ENCODE data around the gene EPB41L5.

EPB41L5 gene

DNA sequence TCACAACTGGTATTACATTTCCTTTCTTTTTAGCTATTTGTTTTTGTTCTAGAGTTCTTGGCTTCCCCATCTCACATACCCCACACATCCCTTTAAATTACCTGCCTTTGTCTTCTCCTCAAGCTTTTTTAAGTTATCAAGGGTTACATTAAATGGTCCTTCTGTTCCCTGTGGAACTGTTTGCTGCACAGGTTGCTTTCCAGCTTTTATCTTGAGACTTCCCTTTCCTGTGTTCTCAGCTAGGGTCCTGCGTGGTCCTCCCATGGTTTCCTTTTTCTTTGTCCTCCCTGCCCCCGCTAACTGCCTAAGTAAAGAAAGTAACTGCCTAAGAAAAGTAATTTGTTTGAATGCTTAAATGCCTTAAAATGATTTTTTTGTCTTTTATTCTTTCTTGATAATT is 66.8 kb downstream of the EPB41L5 start:
- H3K27ac ChIP-seq = no peak overlapping the region
- TF ChIP-seq, protein P1, sequence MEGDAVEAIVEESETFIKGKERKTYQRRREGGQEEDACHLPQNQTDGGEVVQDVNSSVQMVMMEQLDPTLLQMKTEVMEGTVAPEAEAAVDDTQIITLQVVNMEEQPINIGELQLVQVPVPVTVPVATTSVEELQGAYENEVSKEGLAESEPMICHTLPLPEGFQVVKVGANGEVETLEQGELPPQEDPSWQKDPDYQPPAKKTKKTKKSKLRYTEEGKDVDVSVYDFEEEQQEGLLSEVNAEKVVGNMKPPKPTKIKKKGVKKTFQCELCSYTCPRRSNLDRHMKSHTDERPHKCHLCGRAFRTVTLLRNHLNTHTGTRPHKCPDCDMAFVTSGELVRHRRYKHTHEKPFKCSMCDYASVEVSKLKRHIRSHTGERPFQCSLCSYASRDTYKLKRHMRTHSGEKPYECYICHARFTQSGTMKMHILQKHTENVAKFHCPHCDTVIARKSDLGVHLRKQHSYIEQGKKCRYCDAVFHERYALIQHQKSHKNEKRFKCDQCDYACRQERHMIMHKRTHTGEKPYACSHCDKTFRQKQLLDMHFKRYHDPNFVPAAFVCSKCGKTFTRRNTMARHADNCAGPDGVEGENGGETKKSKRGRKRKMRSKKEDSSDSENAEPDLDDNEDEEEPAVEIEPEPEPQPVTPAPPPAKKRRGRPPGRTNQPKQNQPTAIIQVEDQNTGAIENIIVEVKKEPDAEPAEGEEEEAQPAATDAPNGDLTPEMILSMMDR (conservative IDR thresholded peaks at IDR 0.05; ENCODE audit: low read depth, low read length) = no peak
- H3K4me2 ChIP-seq = no peak overlapping the region

GRCh38 chr2:120091436-120091835 is 78.6 kb downstream of the EPB41L5 start:
- no peak overlapping the region for H2AFZ ChIP-seq (ENCODE audit: low read depth)
- H3K36me3 ChIP-seq (ENCODE audit: insufficient read depth) = no peaks in the 10 kb centered on the region
- H3K27me3 ChIP-seq (ENCODE audit: insufficient read depth, low read depth) = no peaks in the 10 kb centered on the region
- TF ChIP-seq, protein P1 (conservative IDR thresholded peaks at IDR 0.05; ENCODE audit: low read depth, low read length) = no peak
- no peak overlapping the region for H3K9ac ChIP-seq
- no peak overlapping the region for H3K4me2 ChIP-seq
- no peaks in the 10 kb centered on the region for H3K4me1 ChIP-seq (ENCODE audit: low read depth, poor library complexity, severe bottlenecking)
- no peak overlapping the region for H3K4me3 ChIP-seq (IDR thresholded peaks at IDR 0.05; ENCODE audit: insufficient read depth, low read depth, low read length)
- H3K79me2 ChIP-seq (ENCODE audit: insufficient read depth, low read depth) = no peaks in the 10 kb centered on the region
- no peak overlapping the region for H3K27ac ChIP-seq
- H4K20me1 ChIP-seq (ENCODE audit: insufficient read depth) = no peaks in the 10 kb centered on the region

More for the DNA sequence above, 66.8 kb downstream of the EPB41L5 start:
- Histone ChIP-seq H3K4me1 (ENCODE audit: low read depth, poor library complexity, severe bottlenecking) (no peaks in the 10 kb centered on the region), H3K9ac (no peak overlapping the region), H3K36me3 (ENCODE audit: insufficient read depth) (no peaks in the 10 kb centered on the region), H3K79me2 (ENCODE audit: insufficient read depth, low read depth) (no peaks in the 10 kb centered on the region), H2AFZ (ENCODE audit: low read depth) (no peak overlapping the region), H3K4me3 (IDR thresholded peaks at IDR 0.05; ENCODE audit: insufficient read depth, low read depth, low read length) (no peak overlapping the region), H3K27me3 (ENCODE audit: insufficient read depth, low read depth) (no peaks in the 10 kb centered on the region), H4K20me1 (ENCODE audit: insufficient read depth) (no peaks in the 10 kb centered on the region)

DNA sequence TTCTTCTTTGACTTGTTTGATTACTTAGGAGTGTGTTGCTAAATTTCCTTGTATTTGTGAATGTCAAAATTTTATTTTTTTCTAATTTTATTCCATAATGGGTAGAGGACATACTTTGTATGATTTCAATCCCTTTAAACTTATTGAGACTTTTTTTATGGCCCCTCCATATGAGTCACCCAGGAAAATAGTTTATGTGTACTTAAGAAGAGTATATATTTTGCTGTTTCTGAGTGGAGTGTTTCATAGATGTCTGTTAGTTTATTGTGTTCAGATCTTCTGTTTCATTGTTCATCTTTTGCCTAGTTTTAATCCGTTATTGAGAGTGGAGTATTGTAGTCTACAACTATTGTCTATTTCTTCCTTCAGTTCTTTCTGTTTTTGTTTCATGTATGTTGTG is 81.9 kb downstream of the EPB41L5 start:
- TF ChIP-seq, protein P1 (conservative IDR thresholded peaks at IDR 0.05; ENCODE audit: low read depth, low read length) = no peak
- H3K36me3 ChIP-seq (ENCODE audit: insufficient read depth) = no peaks in the 10 kb centered on the region
- no peak overlapping the region for H3K4me3 ChIP-seq (IDR thresholded peaks at IDR 0.05; ENCODE audit: insufficient read depth, low read depth, low read length)
- no peak overlapping the region for H3K4me2 ChIP-seq
- H4K20me1 ChIP-seq (ENCODE audit: insufficient read depth) = no peaks in the 10 kb centered on the region
- no peaks in the 10 kb centered on the region for H3K27me3 ChIP-seq (ENCODE audit: insufficient read depth, low read depth)
- no peaks in the 10 kb centered on the region for H3K4me1 ChIP-seq (ENCODE audit: low read depth, poor library complexity, severe bottlenecking)
- no peak overlapping the region for H3K9ac ChIP-seq
- H2AFZ ChIP-seq (ENCODE audit: low read depth) = no peak overlapping the region
- no peaks in the 10 kb centered on the region for H3K79me2 ChIP-seq (ENCODE audit: insufficient read depth, low read depth)
- H3K27ac ChIP-seq = no peak overlapping the region

DNA sequence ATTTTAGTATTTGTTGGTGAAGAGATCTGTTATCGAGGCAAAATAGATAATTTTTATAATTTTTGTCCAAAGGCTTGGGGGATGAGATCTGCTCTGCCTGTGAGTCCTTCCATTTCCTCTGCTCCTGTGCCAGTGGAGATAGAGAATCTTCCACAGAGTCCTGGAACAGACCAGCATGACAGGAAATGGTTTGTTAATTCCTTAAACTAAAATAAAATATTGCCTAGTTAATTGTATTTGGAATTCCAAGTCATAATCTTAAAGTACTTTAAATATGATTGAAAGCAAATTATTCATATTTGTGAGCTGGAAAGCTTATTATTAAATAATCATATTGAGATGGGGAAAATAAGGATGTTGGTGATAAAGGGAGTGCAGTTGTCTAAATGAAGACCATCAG is 87.8 kb downstream of the EPB41L5 start:
- Histone ChIP-seq H3K36me3 (ENCODE audit: insufficient read depth) (no peaks in the 10 kb centered on the region), H3K27me3 (ENCODE audit: insufficient read depth, low read depth) (no peaks in the 10 kb centered on the region), H4K20me1 (ENCODE audit: insufficient read depth) (no peaks in the 10 kb centered on the region), H3K4me3 (IDR thresholded peaks at IDR 0.05; ENCODE audit: insufficient read depth, low read depth, low read length) (no peak overlapping the region), H3K9ac (no peak overlapping the region), H3K4me1 (ENCODE audit: low read depth, poor library complexity, severe bottlenecking) (no peaks in the 10 kb centered on the region), H3K79me2 (ENCODE audit: insufficient read depth, low read depth) (no peaks in the 10 kb centered on the region), H3K27ac (no peak overlapping the region), H3K4me2 (no peak overlapping the region), H2AFZ (ENCODE audit: low read depth) (no peak overlapping the region)
- TF ChIP-seq, protein P1 (conservative IDR thresholded peaks at IDR 0.05; ENCODE audit: low read depth, low read length) = no peak
